Choroid plexus epithelial cell (primary cell): ENCODE data around the gene USH2A.
A peak's percentile ranks its signal among the peaks of the same experiment; 100 is the strongest.

ENCODE experiments used
- DNase-seq: peaks from one replicate; pipeline ENCODE4 v3.0.0-alpha.2; 2010; ENCODE audit warnings: low read depth
- H3K4me3 ChIP-seq: 2 replicates; pipeline ENCODE4 v1.5.1; 2011; ENCODE audit warnings: low read depth, mild to moderate bottlenecking, control low read depth, low read length, moderate library complexity
- CTCF ChIP-seq: conservative IDR thresholded peaks from 2 replicates; pipeline ENCODE4 v1.5.1; 2011; ENCODE audit warnings: low read depth, mild to moderate bottlenecking, control low read depth, inconsistent platforms, low read length, moderate library complexity

Gene USH2A

DNA sequence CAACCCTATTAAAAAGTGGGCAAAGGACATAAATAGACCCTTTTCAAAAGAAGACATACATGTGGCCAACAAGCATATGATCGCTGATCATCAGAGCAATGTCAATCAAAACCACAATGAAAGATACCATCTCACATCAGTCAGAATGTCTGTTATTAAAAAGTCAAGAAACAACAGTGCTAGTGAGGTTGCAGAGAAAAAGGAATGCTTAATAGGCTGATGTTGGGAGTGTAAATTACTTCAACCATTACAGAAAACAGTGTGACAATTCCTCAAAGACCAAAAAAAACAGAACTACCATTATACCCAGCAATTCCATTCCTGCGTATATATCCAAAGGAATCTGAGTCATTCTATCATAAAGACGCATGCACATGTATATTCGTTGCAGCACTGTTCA lies 13.2 kb downstream of the USH2A start:
- no peak overlapping the region for H3K4me3 ChIP-seq
- no peak for DNase-seq
- no peak for TF ChIP-seq CTCF

DNA sequence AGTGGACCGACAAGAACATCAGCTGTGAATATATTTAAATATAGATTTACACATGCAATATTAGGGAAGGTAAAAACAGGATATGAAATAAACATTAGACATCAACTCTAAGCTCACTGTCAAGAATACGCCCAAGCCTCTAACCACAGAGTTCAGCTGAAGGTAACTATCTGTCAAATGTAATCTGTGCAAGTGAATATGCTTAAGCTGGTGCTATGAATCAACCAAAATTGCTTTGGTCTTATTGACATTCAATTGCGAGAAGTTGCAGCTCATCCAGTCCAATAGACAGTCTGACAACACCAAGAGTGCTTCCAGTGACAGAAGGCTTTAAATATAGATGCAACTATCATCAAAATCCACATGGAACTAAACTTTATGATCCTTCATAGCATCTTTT lies 32.3 kb downstream of the USH2A start:
- DNase-seq: no peak
- H3K4me3 ChIP-seq: no peak overlapping the region
- TF ChIP-seq CTCF: no peak

DNA sequence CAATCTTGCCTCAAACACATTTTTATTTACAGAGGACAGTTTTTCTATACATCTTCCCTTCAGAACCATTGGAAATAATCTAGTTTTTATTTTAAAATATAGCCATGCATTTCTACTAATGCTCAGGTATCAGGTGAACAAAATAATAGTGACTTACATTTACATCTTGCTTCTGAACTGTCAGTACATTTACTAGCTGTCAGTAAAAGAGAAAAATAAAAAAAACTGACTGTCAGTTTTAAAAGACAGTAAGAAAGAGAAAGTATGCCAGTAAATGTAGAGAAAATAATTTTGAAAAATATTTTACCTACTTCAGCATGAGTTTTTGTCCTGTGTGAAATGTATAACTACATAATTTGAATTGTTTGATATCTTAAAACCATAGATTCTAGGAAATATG lies 33.5 kb downstream of the USH2A start:
- DNase-seq: no peak
- TF ChIP-seq CTCF: no peak
- no peak overlapping the region for H3K4me3 ChIP-seq

DNA sequence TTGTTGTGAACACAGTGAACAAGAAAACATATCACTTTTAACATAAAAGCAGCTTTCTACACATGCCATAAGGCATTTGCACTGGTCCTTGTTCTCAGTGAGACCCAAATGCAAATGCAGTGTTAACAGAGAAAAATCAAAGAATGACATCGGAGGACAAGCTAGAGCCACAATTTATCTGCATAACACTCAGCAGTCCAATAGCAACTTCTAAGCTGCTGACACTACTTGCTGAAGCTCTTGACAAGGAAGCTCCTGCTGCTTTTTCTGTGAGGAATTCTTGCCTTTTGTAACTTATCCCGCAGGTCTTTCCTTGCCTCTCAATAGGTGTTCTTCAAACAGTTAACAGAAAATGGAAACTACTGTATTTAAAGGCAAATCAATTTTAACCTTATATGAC lies 34.7 kb downstream of the USH2A start:
- no peak for TF ChIP-seq CTCF

GRCh38 chr1:216387782-216388181 lies 35.5 kb downstream of the USH2A start:
- no peak for DNase-seq
- H3K4me3 ChIP-seq: no peak overlapping the region
- no peak for TF ChIP-seq CTCF

More for the DNA sequence above, 34.7 kb downstream of the USH2A start:
- peak; percentile 2 for DNase-seq
- H3K4me3 ChIP-seq: no peak overlapping the region

DNA sequence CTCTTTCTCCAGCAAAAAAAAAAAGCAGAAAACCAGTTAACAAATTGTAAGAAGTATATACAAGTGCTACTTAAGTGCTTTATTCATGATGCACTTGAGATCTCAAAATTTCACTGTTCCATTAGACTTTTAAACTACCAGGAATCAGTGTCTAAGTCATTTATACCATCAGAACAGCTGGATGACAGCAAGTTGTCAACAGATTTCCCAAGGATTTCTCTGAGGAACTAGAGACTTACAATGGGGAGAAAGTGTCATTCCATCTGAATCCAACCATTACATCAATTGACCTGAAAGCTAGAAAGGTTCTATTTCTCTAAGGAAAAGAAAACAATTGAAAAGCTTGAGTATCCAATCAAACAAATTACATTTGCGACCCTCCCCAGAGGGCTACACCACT lies 43.8 kb downstream of the USH2A start:
- TF ChIP-seq CTCF: no peak
- no peak for DNase-seq
- no peak overlapping the region for H3K4me3 ChIP-seq

DNA sequence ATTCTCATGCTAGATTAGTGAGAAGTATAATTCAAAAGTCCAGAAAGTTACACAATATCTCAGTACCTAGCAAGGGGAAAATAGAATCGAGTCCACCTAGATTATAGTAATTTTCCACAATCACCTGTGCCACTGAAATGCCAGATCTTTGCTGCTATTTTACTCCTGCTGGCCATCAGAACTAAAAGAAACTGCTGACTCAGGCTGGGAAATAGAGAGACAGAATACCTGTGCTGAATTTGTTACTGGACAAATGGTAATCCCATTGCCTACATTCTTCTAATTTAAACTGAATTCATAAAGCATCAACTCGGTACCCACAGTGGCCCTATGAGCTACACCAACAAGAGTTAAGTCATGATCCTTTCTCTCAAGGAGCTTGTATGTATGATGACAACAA lies 55.0 kb downstream of the USH2A start:
- TF ChIP-seq CTCF: no peak
- no peak for DNase-seq
- H3K4me3 ChIP-seq: no peak overlapping the region
